MM.1S (cell line): ENCODE results near the gene ACER3.

Experiments used
- DNase-seq: peaks from one replicate; pipeline ENCODE4 v3.0.0-alpha.2; 2015
- H2AFZ ChIP-seq: fragments of 300-600 bp; sonication (generic); 2 replicates; pipeline ENCODE4 v1.6.0; 2016; ENCODE audit warnings: antibody characterized with exemption, low read length
- H3F3A ChIP-seq: fragments of 300-600 bp; sonication (generic); 2 replicates; pipeline ENCODE4 v1.6.1; 2016; ENCODE audit warnings: mild to moderate bottlenecking, antibody characterized with exemption, low read length, moderate library complexity, mixed read lengths; ENCODE audit not compliant: insufficient read depth
- H3K27ac ChIP-seq: fragments of 300-600 bp; sonication (generic); 2 replicates; pipeline ENCODE4 v1.5.1; 2016; ENCODE audit warnings: mild to moderate bottlenecking, low read length
- H3K27me3 ChIP-seq: fragments of 300-600 bp; sonication (generic); replicated peaks from 2 replicates; pipeline ENCODE4 v1.6.0; 2016; ENCODE audit warnings: low read length; ENCODE audit not compliant: insufficient read depth
- H3K36me3 ChIP-seq: fragments of 300-600 bp; sonication (generic); replicated peaks from 2 replicates; pipeline ENCODE4 v1.6.1; 2016; ENCODE audit warnings: mild to moderate bottlenecking, low read length, mixed read lengths; ENCODE audit not compliant: insufficient read depth
- H3K4me1 ChIP-seq: fragments of 300-600 bp; sonication (generic); 2 replicates; pipeline ENCODE4 v1.6.1; 2016; ENCODE audit warnings: low read length, mixed read lengths
- H3K4me2 ChIP-seq: fragments of 300-600 bp; sonication (generic); 2 replicates; pipeline ENCODE4 v1.6.0; 2016; ENCODE audit warnings: low read depth, low read length
- H3K4me3 ChIP-seq: fragments of 300-600 bp; sonication (generic); 2 replicates; pipeline ENCODE4 v1.5.1; 2016; ENCODE audit warnings: low read length, mixed read lengths
- H3K79me2 ChIP-seq: fragments of 300-600 bp; sonication (generic); 2 replicates; pipeline ENCODE4 v1.6.1; 2016; ENCODE audit warnings: mixed run types, low read length, mixed read lengths
- H3K9ac ChIP-seq: fragments of 300-600 bp; sonication (generic); 2 replicates; pipeline ENCODE4 v1.6.1; 2016; ENCODE audit warnings: low read length, mixed read lengths
- H3K9me2 ChIP-seq: fragments of 300-600 bp; sonication (generic); replicated peaks from 2 replicates; pipeline ENCODE4 v1.6.1; 2016; ENCODE audit warnings: mild to moderate bottlenecking, low read length, mixed read lengths; ENCODE audit not compliant: insufficient read depth
- H3K9me3 ChIP-seq: fragments of 300-600 bp; sonication (generic); replicated peaks from 2 replicates; pipeline ENCODE4 v1.6.1; 2016; ENCODE audit warnings: mild to moderate bottlenecking, low read length, mixed read lengths; ENCODE audit not compliant: insufficient read depth
- H4K20me1 ChIP-seq: fragments of 300-600 bp; sonication (generic); 2 replicates; pipeline ENCODE4 v1.6.1; 2016; ENCODE audit warnings: mild to moderate bottlenecking, low read length, moderate library complexity, mixed read lengths; ENCODE audit not compliant: insufficient read depth
- CTCF ChIP-seq: fragments of 300-600 bp; sonication (generic); IDR thresholded peaks from 2 replicates; pipeline ENCODE4 v1.5.1; 2016; ENCODE audit warnings: antibody characterized with exemption, low read length, mixed read lengths
- EZH2 ChIP-seq: fragments of 300-600 bp; sonication (generic); optimal IDR thresholded peaks from 2 replicates; pipeline ENCODE3; 2017; ENCODE audit warnings: low read depth, mild to moderate bottlenecking, antibody characterized with exemption, low read length, mixed read lengths
- EZH2phosphoT487 ChIP-seq: fragments of 300-600 bp; sonication (generic); IDR thresholded peaks from 2 replicates; pipeline ENCODE4 v1.6.1; 2018; ENCODE audit warnings: antibody characterized with exemption, low read length

The ACER3 gene

DNA sequence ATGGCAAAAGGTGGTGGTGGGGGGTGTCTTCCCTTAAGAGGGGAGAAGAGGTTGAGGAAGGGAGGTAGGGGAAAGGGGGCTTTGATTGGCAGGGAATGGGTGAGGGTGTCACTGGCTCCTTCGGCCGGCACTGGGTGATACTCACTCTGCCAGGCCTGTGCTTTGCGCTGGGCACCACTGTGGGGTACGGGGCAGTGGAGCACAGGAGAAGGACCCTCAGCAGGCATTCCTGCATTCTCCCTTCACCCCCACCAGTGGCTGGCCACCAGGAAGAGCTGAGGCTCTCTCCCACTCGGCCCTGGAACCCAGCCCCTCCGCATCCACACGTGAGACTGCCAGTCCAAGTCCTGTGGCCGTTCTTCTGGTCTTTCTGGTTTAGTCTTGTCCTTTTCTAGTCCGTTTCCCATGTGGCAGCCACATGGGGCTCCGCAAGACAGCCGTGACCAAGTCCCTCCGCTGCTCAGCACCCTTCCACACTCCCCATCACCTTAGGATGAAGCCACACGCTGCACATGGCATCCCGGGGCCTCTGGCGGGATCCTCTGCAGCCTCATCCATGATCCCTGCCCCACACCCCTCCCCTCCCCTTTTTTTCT lies 214.0 kb downstream of the ACER3 start:
- Histone ChIP-seq H3K27me3 (peaks cover 10% of the 10 kb centered on the region; the same call in 1 of the 2 replicates), H3K9ac (no peak overlapping the region), H3K36me3 (no peaks in the 10 kb centered on the region), H3K9me3 (no peaks in the 10 kb centered on the region), H3K9me2 (no peaks in the 10 kb centered on the region), H3K27ac (no peak overlapping the region), H3K4me1 (no peaks in the 10 kb centered on the region), H3F3A (no peaks in the 10 kb centered on the region), H3K4me3 (no peak overlapping the region), H4K20me1 (no peaks in the 10 kb centered on the region), H3K79me2 (no peaks in the 10 kb centered on the region), H2AFZ (no peak overlapping the region), H3K4me2 (no peak overlapping the region)
- TF ChIP-seq EZH2phosphoT487 = no peak
- no peak for TF ChIP-seq EZH2
- TF ChIP-seq CTCF = no peak
- no peak for DNase-seq

- H3K4me2 ChIP-seq = no peak overlapping the region
- no peak for TF ChIP-seq EZH2
- no peak for TF ChIP-seq EZH2phosphoT487
- no peak for TF ChIP-seq CTCF
- H3K9me3 ChIP-seq = no peaks in the 10 kb centered on the region
- peaks cover 7% of the 10 kb centered on the region; the same call in 1 of the 2 replicates for H3K27me3 ChIP-seq
- no peaks in the 10 kb centered on the region for H3K36me3 ChIP-seq
- no peaks in the 10 kb centered on the region for H3K79me2 ChIP-seq
- no peak overlapping the region for H2AFZ ChIP-seq
- H3K9me2 ChIP-seq = no peaks in the 10 kb centered on the region
- no peak overlapping the region for H3K27ac ChIP-seq
- H3F3A ChIP-seq = no peaks in the 10 kb centered on the region
- no peak for DNase-seq
- no peak overlapping the region for H3K9ac ChIP-seq
- H3K4me1 ChIP-seq = 0 out of 2 replicates have a peak, but pooled peaks cover 2% of the 10 kb centered on the region
- H4K20me1 ChIP-seq = no peaks in the 10 kb centered on the region
- H3K4me3 ChIP-seq = no peak overlapping the region
These were observed 214.7 kb downstream of the ACER3 start for GRCh38 chr11:77075425-77075905.
